Endothelial cell (in vitro differentiated cells): Measurements from ENCODE around the gene OTUB2. TPM values are rescaled to one million over a fixed set of nuclear protein-coding genes. Genes with fewer than 3 reads are reported as not detected.

ENCODE experiments used
- DNase-seq: peaks from one replicate; pipeline ENCODE4 v3.0.0; 2021; ENCODE audit warnings: low spot score
- H3K27ac Mint-ChIP-seq: one replicate; pipeline ENCODE4 v1.8.0; 2021; ENCODE audit warnings: mixed read lengths, inconsistent platforms; ENCODE audit not compliant: unreplicated experiment
- H3K27me3 Mint-ChIP-seq: one replicate; pipeline ENCODE4 v1.8.0; 2021; ENCODE audit warnings: mild to moderate bottlenecking, moderate library complexity, mixed read lengths, inconsistent platforms; ENCODE audit not compliant: unreplicated experiment
- H3K36me3 Mint-ChIP-seq: one replicate; pipeline ENCODE4 v1.8.0; 2021; ENCODE audit warnings: mild to moderate bottlenecking, low read depth, mixed read lengths, inconsistent platforms; ENCODE audit not compliant: unreplicated experiment
- H3K4me1 Mint-ChIP-seq: one replicate; pipeline ENCODE4 v1.8.0; 2021; ENCODE audit warnings: mild to moderate bottlenecking, mixed read lengths, inconsistent platforms; ENCODE audit not compliant: unreplicated experiment
- H3K4me3 Mint-ChIP-seq: one replicate; pipeline ENCODE4 v1.8.0; 2021; ENCODE audit warnings: mild to moderate bottlenecking, mixed read lengths, inconsistent platforms; ENCODE audit not compliant: unreplicated experiment
- H3K9me3 Mint-ChIP-seq: one replicate; pipeline ENCODE4 v1.8.0; 2021; ENCODE audit warnings: mixed read lengths, inconsistent platforms; ENCODE audit not compliant: unreplicated experiment
- total RNA-seq: library from RNA; stranded (reverse); fragmentation: NEBNext Ultra II Directional; extraction: Animal tissue kit (Norgen Biotek cat#: 25700); gene quantifications from one replicate; pipeline ENCODE4 v1.2.1, GENCODE V29; 2021; ENCODE audit not compliant: unreplicated experiment
- TF ChIP-seq, protein P1 (sequence below): fragments of 200-600 bp; sonication (generic); IDR thresholded peaks from one replicate; pipeline ENCODE4 v1.5.0; 2021; ENCODE audit warnings: antibody characterized with exemption; ENCODE audit not compliant: unreplicated experiment

The OTUB2 gene
- total RNA-seq, 1 donor from 2014 or later = 2.3 TPM

DNA sequence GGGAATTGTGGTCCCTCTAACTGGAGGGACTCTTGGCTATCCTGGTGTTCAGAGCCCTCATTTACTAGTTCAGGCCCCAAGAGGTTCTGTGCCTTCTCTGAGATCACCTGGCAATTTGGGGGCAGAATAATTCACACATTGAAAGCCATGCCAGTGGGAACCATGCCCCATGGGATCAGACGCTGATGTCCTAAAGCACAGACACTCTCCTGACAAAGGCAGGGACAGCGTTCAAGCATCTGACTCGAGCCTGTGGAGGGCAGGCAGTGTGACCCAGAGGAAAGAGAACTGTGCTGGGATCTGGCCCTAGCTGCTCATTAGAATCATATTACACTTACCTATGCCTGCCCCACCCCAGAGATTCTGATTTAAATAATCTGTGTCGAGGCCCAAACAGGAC, 47.4 kb upstream of the OTUB2 start:
- no peaks in the 10 kb centered on the region for H3K36me3 Mint-ChIP-seq

DNA sequence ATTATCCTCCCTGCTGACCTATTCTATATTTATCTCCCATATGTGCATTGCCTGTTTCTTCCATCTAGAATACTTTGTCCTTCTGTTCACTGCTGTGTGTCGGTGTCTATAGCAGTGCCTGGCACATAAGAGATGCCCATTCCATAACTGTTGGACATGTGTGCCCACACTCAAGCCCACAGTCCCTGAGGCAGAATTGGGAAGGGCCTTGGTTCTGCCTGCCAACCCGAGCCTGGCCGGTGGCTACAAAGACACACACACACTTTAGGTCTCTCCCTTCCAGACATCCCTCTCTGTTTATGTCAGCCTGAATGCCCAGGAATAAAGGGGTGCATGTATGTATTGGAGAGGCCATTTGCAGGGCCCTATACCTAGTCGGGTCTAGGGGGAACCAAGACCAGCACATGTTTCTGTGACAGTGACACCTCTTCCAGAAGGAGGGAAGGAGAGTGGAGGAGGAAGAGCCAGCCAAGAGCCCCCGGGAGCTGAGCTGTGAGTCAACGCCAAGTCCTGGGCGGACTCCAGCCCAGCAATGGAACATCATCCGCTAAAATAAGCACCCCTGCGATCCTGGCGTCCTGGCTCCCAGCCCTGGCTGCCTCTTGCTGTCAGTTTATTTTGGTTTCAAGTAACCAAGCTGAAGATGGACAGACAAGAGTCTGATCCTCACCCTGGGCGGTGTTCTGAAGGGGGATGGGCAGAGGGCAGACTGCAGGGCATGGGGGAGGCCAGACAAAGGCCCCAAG, 45.5 kb upstream of the OTUB2 start:
- H3K27me3 Mint-ChIP-seq = no peaks in the 10 kb centered on the region
- peaks cover 17% of the 10 kb centered on the region for H3K4me1 Mint-ChIP-seq
- TF ChIP-seq, protein P1, sequence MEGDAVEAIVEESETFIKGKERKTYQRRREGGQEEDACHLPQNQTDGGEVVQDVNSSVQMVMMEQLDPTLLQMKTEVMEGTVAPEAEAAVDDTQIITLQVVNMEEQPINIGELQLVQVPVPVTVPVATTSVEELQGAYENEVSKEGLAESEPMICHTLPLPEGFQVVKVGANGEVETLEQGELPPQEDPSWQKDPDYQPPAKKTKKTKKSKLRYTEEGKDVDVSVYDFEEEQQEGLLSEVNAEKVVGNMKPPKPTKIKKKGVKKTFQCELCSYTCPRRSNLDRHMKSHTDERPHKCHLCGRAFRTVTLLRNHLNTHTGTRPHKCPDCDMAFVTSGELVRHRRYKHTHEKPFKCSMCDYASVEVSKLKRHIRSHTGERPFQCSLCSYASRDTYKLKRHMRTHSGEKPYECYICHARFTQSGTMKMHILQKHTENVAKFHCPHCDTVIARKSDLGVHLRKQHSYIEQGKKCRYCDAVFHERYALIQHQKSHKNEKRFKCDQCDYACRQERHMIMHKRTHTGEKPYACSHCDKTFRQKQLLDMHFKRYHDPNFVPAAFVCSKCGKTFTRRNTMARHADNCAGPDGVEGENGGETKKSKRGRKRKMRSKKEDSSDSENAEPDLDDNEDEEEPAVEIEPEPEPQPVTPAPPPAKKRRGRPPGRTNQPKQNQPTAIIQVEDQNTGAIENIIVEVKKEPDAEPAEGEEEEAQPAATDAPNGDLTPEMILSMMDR = no peak
- no peaks in the 10 kb centered on the region for H3K9me3 Mint-ChIP-seq
- no peak for DNase-seq
- H3K4me3 Mint-ChIP-seq = no peak overlapping the region
- H3K36me3 Mint-ChIP-seq = no peaks in the 10 kb centered on the region
- no peak overlapping the region for H3K27ac Mint-ChIP-seq

More for the DNA sequence above, 47.4 kb upstream of the OTUB2 start:
- Mint-ChIP-seq H3K4me1 (peaks cover 12% of the 10 kb centered on the region), H3K4me3 (no peak overlapping the region), H3K27me3 (peaks cover 3% of the 10 kb centered on the region), H3K27ac (no peak overlapping the region), H3K9me3 (no peaks in the 10 kb centered on the region)
- no peak for DNase-seq
- TF ChIP-seq, protein P1 = no peak

DNA sequence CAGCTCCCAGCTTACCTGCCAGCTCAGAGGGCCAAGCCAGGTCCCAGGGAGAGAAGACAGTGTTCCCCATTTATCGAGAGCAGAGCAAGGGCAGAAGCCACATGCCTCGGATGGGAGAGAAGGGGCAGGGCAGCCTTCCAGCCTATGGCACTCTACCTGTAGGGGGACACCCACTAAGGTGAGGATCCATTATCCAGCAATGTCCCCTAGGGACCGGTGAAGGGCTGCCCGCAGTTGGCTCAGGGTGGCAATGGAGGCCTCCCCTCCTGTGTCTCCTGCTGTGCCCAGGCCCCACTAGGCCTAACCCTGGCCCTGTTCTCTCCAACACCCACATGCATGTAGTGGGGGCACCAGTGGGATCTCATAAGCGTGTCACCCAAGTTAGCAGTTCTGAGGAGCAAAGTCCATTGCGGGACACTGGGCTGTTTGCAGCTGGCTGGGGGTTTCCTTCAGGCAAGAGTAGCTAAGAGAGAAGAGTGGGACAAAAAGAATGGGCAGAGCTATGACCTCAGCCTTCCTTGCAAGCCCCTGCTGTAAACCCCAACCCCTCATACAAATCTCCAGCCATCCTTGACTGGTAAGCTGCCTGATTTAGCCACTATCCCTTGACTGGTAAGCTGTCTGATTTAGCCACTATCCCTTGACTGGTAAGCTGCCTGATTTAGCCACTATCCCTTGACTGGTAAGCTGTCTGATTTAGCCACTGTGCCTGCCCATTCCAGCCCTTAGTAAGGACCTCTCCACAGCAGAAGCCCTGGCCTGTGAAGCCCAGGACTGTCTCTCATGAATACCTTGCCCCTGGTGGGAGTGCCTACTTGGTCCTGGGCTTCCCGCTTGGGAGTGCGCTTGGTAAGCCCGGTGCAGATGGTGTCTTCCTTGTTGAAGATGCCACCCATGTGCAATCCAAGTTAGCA, 44.6 kb upstream of the OTUB2 start:
- DNase-seq = no peak
- Mint-ChIP-seq H3K36me3 (no peaks in the 10 kb centered on the region), H3K4me1 (peaks cover 16% of the 10 kb centered on the region), H3K27ac (no peak overlapping the region), H3K4me3 (no peak overlapping the region), H3K27me3 (no peaks in the 10 kb centered on the region), H3K9me3 (no peaks in the 10 kb centered on the region)
- TF ChIP-seq, protein P1 = no peak

DNA sequence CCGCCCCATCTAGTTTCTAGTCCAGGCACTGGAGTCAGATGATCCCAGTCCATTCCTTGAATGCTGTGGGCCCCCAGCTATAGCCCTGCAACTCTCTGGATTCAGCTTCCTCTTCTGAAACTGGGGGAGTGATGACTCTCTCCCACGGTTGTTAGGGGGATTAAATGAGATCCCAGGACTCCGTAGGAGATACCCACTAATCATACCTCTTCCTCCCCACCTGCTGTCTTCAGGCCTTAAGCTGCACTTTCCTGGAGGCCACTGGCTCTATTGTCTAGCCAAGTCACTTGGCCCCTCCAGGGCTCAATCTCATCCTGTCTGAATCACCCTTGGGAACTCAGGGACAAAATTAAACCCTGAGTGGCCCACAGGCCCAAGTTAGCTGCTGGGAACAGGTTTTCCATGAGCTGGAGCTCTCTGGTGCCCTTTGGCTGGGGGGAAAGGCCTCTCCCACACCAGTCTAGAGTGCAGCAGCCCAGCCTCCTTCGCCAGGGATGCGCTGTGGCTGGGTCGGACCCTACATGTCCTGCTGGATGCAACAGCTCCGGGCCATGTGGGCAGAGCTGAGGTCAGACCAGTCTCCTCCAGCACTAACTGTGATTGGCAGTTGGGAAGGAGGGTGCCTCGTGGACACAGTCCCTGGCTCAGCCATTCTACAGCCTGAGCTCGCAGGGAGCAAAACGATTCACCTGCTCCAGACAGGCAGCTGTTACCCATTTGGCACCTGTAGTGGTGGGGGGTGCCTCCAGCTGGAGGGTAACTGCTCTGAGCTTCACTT, 43.7 kb upstream of the OTUB2 start:
- H3K4me3 Mint-ChIP-seq = no peak overlapping the region
- peaks cover 3% of the 10 kb centered on the region for H3K27me3 Mint-ChIP-seq
- H3K36me3 Mint-ChIP-seq = no peaks in the 10 kb centered on the region
- H3K9me3 Mint-ChIP-seq = no peaks in the 10 kb centered on the region
- TF ChIP-seq, protein P1 = no peak
- DNase-seq = no peak
- no peak overlapping the region for H3K27ac Mint-ChIP-seq
- peaks cover 11% of the 10 kb centered on the region for H3K4me1 Mint-ChIP-seq
